ENCODE measurements around the gene FBLN2.

Gene FBLN2

GRCh38 chr3:13569201-13569600, 20.3 kb downstream of the FBLN2 start:
- DNase-seq: no peak

GRCh38 chr3:13569641-13570390, 20.9 kb downstream of the FBLN2 start:
- no peak for DNase-seq

- no peak for DNase-seq
These were observed 21.7 kb downstream of the FBLN2 start for GRCh38 chr3:13570391-13571194.

- no peak for DNase-seq
These were observed 22.3 kb downstream of the FBLN2 start for GRCh38 chr3:13571264-13571663.

- no peak for DNase-seq
These were observed 23.2 kb downstream of the FBLN2 start for GRCh38 chr3:13571831-13572750.

- no peak for DNase-seq
These were observed 24.1 kb downstream of the FBLN2 start for GRCh38 chr3:13572926-13573623.

GRCh38 chr3:13574083-13574797, 25.3 kb downstream of the FBLN2 start:
- DNase-seq: no peak

- no peak for DNase-seq
These were observed 26.0 kb downstream of the FBLN2 start for GRCh38 chr3:13574798-13575451.

GRCh38 chr3:13575459-13576061, 26.6 kb downstream of the FBLN2 start:
- DNase-seq: no peak

GRCh38 chr3:13577181-13578121, 28.5 kb downstream of the FBLN2 start:
- DNase-seq: no peak

GRCh38 chr3:13578251-13578650, 29.3 kb downstream of the FBLN2 start:
- DNase-seq: no peak

GRCh38 chr3:13579063-13579462, 30.1 kb downstream of the FBLN2 start:
- no peak for DNase-seq

- no peak for DNase-seq
These were observed 31.5 kb downstream of the FBLN2 start for GRCh38 chr3:13580256-13581023.

GRCh38 chr3:13581485-13582365, 32.8 kb downstream of the FBLN2 start:
- no peak for DNase-seq

- DNase-seq: no peak
These were observed 33.7 kb downstream of the FBLN2 start for GRCh38 chr3:13582366-13583250.

Data from activated CD8-positive, alpha-beta memory T cell treated with anti-CD3 and anti-CD28 coated beads for 24 hours (primary cell).